HCEC 1CT (cell line): ENCODE data around the gene FFAR4.
A peak's percentile ranks its signal among the peaks of the same experiment; 100 is the strongest.
"Not testable (repeated sequence)": the region's sequence is repeated elsewhere in the genome, so short reads cannot be mapped to it uniquely, and the experiment has no call there.

Source experiments
- DNase-seq: peaks from one replicate; pipeline ENCODE4 v3.0.0-alpha.2; 2017

FFAR4 gene

GRCh38 chr10:93566435-93567276 is at the start of gene FFAR4:
Gene FFAR4, plus strand, starts transcription at chr10:93566665. Its CDS starts 56 bp downstream, at chr10:93566721.
- no peak for DNase-seq

GRCh38 chr10:93518531-93518930 is 47.9 kb upstream of the FFAR4 start:
- no peak for DNase-seq

DNA sequence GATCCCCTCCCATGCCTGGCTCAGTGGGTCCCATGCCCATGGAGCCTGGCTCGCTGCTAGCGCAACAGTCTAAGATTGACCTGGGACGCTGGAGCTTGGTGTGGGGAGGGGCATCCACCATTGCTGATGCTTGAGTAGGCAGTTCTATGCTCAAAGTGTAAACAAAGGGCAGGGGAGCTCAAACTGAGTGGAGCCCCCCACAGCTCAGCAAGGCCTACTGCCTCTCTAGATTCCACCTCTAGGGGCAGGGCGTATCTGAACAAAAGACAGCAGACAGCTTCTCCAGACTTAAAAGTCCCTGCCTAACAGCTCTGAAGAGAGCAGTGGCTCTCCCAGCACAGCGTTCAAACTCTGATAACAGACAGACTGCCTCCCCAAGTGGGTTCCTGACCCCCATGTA is 31.2 kb upstream of the FFAR4 start:
- DNase-seq: no peak

DNA sequence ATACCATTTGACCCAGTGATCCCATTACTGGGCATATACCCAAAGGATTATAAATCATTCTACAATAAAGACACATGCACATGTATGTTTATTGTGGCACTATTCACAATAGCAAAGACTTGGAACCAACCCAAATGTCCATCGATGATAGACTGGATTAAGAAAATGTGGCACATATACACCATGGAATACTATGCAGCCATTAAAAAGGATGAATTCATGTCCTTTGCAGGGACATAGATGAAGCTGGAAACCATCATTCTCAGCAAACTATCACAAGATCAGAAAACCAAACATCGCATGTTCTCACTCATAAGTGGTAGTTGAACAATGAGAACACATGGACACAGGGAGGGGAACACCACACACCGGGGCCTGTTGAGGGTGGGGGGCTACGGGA is 25.6 kb upstream of the FFAR4 start:
- not testable (repeated sequence) for DNase-seq

DNA sequence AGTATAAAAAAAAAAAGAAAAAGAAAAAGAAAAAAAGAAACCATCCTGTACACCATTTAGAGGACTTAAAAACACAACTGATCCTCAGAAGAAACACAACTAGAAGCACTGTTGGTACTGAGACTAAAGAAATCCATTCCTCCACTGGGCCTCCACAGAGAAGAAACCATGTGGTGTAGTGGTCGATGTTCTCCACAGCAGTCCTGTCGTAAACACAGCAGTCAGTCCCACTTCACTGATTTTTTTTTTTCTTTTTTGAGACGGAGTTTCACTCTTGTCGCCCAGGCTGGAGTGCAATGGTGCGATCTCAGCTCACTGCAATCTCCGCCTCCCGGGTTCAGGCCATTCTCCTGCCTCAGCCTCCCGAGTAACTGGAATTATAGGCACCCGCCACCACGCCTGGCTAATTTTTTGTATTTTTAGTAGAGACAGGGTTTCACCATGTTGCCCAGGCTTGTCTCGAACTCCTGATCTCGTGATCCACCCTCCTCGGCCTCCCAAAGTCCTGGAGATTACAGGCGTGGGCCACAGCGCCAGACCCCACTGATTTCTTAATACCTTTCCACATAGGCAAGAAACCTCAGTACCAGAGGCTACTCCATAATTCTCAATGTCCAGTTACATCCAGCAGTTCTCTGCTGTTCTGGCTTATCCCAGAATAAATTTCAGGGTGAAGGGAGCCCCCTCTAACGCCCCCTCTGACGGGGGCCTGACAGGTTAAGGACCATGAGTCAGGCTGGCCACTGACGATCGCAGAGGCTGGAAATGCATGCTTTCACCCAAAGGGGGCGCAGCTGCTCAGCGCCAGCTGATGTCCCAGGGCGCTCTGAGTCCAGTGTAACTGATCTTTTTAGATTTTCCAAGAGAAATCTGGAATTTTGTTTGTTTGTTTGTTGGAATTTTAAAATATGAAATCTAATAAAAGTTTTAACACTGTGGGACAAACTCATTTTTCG is 24.8 kb upstream of the FFAR4 start:
- DNase-seq: peak; percentile 46

DNA sequence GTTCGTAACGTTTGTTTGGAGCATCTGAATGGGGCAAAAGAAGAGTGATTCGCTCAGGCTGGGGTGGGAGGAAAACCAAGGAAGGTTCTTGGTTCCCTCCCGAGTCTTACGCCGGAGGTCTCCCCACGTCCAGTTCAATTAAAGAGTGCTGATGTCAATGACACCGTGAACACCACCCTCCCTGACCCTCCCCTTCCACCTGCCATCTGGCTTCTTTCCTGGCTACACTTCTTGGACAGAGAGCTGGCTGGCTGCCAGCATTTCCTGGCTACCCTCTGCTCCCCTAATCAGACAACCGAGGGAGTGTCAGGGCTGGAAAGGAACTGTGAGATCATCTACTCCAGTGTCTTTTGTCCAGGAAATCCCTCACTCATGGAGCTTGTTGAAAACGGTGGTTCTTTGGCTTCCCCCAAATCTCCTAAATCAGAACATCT is 24.1 kb upstream of the FFAR4 start:
- DNase-seq: peak; percentile 12

- not testable (repeated sequence) for DNase-seq
Observed at GRCh38 chr10:93546995-93547394, 19.5 kb upstream of the FFAR4 start.

- no peak for DNase-seq
Observed at GRCh38 chr10:93547522-93547921, 18.9 kb upstream of the FFAR4 start.

GRCh38 chr10:93548376-93549071 is 17.9 kb upstream of the FFAR4 start:
- peak; percentile 44 for DNase-seq

- DNase-seq: no peak
Observed at GRCh38 chr10:93550606-93551005, 15.9 kb upstream of the FFAR4 start.

GRCh38 chr10:93552780-93553179 is 13.7 kb upstream of the FFAR4 start:
- no peak for DNase-seq

GRCh38 chr10:93553482-93554315 is 12.8 kb upstream of the FFAR4 start:
- no peak for DNase-seq

GRCh38 chr10:93554316-93554663 is 12.2 kb upstream of the FFAR4 start:
- no peak for DNase-seq

DNA sequence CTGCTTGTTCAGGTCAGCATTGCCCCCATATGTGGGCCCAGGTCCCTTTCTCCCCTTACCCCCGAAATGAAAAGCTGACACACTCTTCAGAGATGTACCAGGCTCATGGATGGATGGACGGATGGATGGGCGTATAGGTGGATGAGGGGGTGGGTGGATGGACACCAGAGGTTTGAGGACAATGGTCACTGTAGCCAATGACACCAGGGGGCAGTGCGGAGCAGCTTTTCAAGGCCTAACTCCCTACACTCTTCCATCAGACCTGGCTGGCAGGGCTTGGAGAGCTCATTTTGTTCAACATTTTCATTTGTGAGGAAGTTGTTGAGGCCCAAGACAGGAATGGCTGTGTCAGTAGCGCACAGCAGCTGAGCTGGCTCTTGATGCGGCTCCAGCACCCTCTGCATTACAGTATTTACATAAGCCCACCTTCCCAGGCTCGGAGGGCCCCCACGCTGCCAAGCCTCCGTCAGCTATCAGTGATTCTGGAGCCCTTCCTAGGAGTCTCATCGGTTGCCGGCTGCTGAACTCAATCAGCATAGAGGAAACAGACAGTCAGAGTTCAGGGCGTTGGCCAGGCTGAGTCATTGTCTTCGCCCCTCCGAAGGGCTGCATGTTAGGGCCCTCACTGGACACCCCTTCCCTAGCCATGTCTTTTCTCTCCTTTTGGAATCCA is 11.6 kb upstream of the FFAR4 start:
- peak; percentile 57 for DNase-seq

- no peak for DNase-seq
Observed at GRCh38 chr10:93559490-93559889, 7.0 kb upstream of the FFAR4 start.

DNA sequence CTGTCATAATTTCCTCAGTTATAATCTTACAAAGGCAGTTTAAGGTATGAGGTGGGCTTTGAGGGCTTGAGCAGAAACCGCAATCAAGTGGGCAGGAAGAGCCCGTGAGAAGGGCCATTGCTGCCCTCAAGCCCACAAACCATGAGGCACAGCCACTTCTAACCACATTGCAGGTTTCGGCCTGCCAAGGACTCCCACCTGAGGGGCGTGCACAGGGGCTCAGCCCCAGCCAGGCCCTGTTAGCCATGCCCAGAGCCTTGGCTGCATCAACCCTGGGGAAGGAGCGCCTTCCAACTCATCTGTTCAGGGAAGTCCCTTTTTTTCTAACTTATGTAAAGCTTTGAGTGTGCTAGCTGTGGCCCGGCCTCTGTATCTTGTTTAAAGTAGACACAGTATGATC is 5.9 kb upstream of the FFAR4 start:
- DNase-seq: no peak

DNA sequence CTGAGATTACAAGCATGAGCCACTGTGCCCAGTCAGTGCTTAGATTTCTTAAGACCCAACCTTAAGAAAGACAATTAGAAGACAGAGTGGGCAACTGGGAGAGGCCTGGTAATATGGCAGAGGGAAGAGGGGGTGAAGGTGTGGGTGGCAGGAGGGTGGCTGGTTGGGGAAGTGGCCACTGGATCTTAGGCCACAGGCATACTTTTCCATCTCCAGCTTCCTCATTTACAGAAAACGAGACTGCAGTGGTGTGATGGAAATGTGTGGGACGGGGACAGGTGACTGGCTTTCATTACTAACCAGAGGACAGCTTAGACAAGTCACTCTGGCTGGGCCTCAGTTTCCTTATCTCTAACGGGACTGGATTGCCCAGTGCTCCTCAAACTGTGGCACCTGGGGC is 1.0 kb upstream of the FFAR4 start:
- DNase-seq: no peak

DNA sequence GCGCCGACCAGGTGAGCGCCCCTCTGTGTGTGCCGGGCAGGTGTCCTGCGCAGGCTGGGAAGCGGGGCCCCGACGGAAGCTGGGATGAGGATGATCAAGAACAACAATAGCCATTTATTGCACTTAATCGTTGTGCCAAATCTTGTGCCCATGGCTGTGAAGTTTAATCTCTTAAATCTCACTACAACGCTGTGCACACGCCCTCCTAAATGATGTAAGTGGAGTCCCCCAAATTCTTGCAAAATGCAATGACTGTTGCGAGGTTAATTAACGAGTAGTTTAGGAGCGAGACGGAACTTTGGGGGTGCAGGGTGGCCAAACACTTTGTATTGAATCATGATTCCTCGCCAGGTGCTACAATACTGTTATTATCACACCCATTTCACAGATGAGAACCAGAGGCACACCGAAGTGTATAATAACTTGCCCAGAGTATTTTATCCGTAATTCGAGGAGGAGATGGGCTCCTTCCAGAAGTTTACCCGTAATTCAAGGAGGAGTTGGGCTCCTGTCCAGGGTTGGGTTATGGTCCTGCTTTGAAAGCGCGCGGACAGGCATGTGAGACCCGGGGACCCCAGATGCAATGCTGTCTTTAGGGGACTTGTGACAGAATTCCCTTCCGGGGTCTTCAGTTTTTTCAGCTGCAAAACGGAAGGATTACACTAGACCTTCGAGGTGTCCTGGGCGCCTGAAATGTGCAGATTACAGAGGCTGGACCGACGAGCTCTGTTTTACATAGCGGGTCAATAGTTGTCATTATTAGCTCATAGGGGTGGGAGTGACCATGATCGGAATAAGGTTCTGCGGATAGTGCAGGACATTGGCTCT is 1.0 kb downstream of the FFAR4 start:
- no peak for DNase-seq

- DNase-seq: no peak
Observed at GRCh38 chr10:93568105-93568390, 1.6 kb downstream of the FFAR4 start.

- DNase-seq: no peak
Observed at GRCh38 chr10:93570383-93570782, 3.9 kb downstream of the FFAR4 start.

GRCh38 chr10:93572606-93573005 is 6.1 kb downstream of the FFAR4 start:
- DNase-seq: no peak
